Measurements from ENCODE around the gene PRAMEF33.
"Not testable (repeated sequence)": the region's sequence is repeated elsewhere in the genome, so short reads cannot be mapped to it uniquely, and the experiment has no call there.

GRCh38 chr1:13302197-13302596 is 1.1 kb upstream of the PRAMEF33 start:
- TF ChIP-seq, protein P1, sequence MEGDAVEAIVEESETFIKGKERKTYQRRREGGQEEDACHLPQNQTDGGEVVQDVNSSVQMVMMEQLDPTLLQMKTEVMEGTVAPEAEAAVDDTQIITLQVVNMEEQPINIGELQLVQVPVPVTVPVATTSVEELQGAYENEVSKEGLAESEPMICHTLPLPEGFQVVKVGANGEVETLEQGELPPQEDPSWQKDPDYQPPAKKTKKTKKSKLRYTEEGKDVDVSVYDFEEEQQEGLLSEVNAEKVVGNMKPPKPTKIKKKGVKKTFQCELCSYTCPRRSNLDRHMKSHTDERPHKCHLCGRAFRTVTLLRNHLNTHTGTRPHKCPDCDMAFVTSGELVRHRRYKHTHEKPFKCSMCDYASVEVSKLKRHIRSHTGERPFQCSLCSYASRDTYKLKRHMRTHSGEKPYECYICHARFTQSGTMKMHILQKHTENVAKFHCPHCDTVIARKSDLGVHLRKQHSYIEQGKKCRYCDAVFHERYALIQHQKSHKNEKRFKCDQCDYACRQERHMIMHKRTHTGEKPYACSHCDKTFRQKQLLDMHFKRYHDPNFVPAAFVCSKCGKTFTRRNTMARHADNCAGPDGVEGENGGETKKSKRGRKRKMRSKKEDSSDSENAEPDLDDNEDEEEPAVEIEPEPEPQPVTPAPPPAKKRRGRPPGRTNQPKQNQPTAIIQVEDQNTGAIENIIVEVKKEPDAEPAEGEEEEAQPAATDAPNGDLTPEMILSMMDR (IDR thresholded peaks at IDR 0.05): not testable (repeated sequence)
- not testable (repeated sequence) for TF ChIP-seq POLR2A (IDR thresholded peaks at IDR 0.05)
